ENCODE measurements around the gene KCNJ2.

The KCNJ2 gene

DNA sequence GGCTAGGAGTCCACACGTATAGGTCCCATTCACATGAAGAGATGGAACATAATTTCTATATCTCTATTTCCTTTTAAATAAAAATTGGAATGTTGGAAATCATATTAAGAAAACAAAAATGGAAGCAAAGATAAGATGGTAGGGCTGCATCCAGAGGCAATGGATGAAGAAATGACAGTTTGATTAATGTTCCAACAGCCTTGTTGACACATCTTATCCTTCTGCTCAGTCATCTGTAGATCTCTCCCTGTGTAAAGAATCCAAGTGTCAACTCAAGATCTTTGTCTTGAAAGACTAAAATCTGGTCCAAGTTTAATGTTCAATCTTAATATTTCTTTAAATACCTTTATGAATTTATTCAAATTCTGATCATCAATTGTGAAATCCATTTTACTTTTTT, 7.8 kb upstream of the KCNJ2 start:
- DNase-seq, result no peak

- no peak for DNase-seq
Measured at GRCh38 chr17:70165383-70165782, 3.9 kb upstream of the KCNJ2 start.

DNA sequence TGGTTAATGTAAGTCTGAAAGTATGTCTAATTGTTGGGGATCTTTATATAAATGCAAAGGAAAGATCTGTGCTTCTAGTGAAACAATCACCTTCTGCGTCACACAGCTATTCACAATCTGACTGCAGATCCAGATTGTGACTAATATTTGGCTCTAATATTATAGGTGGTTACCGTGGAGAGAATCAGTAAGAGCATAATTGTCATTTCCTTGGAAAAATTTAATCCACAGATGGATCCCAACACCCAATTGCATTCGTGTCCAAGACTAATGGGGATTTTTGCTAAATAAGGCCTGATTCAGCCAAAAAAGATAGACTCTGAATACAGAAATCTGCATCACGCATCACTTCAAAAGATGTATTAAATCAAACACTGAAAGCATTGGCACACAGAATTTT, 2.7 kb upstream of the KCNJ2 start:
- DNase-seq, result no peak

GRCh38 chr17:70168044-70168976, 1.0 kb upstream of the KCNJ2 start:
- no peak for DNase-seq

- no peak for DNase-seq
Measured at GRCh38 chr17:70169709-70170597, 621 bp downstream of the KCNJ2 start.

GRCh38 chr17:70171159-70171558, 1.8 kb downstream of the KCNJ2 start:
- DNase-seq, result no peak

DNA sequence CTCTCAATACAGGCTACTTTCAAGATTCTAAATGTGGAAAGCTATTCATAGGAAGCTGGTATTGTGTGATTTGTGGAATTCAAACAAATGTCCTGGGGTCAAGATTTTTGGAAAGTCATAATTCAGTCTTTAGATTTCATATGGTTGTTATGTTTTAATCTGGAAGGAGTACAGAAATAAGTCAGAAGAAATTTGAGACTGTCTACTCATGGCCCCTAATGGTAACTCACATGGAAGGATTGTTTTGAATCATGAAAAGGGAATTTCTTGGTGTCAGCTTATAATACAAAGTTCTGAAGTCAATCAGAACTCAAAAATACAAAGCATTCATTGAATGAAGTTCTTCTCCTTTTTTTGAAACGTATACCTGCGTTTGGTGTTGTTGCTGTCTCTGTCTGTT, 3.1 kb downstream of the KCNJ2 start:
- DNase-seq, result no peak

GRCh38 chr17:70172923-70173322, 3.6 kb downstream of the KCNJ2 start:
- no peak for DNase-seq

DNA sequence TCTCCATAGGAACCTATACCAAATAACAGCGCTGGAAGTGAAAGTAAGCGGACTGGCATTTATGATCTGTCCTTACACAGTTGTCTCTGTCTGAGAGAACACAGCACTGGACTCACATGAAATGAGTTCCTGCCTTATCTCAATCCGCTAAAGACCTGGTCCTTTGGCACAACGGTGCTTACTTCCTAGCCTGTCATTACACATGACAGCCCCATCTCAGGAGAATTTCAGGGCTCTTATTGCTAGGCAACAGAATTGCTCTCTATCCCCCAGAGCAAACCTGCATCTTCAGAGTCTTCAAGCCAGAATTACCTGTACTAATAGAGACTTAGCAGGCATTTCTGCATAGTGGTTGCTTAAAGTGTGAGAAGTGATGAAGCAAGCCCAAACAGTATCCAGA, 4.3 kb downstream of the KCNJ2 start:
- no peak for DNase-seq

GRCh38 chr17:70181376-70181775, 12.0 kb downstream of the KCNJ2 start:
- DNase-seq, result no peak

- DNase-seq, result no peak
Measured at GRCh38 chr17:70181866-70182265, 12.5 kb downstream of the KCNJ2 start.

- DNase-seq, result no peak
Measured at GRCh38 chr17:70183508-70183907, 14.2 kb downstream of the KCNJ2 start.

GRCh38 chr17:70184207-70184606, 14.9 kb downstream of the KCNJ2 start:
- DNase-seq, result no peak

- no peak for DNase-seq
Measured at GRCh38 chr17:70184770-70185169, 15.4 kb downstream of the KCNJ2 start.

- DNase-seq, result no peak
Measured at GRCh38 chr17:70185285-70185684, 16.0 kb downstream of the KCNJ2 start.

DNA sequence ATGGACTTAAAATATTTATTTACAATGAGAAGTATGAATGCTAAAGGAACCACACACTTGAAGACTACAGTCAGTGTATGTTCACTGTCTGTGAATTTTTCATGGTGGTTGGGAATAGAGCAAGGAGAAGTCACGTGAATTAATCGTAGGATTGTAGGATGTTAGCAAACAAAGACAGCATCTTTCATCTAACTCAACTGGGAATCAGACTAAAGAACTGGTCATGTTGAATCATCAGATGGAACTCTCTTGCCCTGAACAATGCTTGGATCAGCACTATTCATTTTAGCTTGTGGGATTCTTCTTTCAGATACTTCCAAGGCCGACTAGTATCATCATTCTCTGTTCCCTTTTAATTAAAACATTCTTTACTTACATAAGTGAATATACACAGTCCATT, 18.1 kb downstream of the KCNJ2 start:
- DNase-seq, result no peak

GRCh38 chr17:70190959-70191805, 21.9 kb downstream of the KCNJ2 start:
- DNase-seq, result no peak

DNA sequence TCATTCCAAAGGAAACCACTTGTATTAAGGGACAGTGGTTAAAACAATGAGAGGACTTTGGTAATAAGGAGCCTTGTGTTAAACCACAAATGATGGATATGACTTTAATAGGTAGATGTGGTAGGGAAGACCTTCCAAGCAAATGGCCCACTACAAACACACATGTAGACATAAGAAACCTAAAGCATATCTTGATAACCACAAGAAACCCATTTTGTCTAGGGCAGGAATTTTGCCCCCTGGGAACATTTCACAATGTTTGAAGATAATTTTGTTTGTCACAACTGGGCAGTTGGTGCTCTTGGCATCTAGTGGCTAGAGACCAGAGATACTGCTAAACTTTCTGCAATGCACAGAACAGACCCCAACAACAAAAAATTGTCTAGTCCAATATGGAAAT, 25.8 kb downstream of the KCNJ2 start:
- no peak for DNase-seq

DNA sequence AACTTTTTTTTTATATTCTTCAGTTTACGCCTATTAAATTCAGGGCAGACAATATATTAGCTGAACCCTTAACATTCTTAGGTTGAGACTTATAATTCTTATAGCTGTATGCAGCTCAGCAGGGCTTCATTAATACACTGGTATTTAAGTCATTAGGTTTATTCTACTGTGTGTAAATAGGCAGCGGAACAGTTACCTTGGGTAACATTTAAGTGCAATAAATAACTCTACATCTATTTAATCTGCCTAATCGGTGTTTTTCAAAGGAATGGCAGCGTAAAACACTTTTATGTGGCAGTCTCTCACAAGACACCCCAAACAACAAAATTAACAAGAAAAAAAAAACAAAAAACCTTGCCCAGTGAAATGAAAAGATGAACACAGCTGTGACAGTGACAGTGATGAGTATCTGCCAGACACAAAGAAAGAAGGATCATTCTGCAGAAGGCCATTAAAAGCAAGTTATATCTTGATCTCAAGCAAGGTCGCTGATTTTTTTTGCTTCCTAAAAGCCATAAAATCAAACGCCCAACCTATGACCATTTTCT, 32.6 kb downstream of the KCNJ2 start:
- no peak for DNase-seq

DNA sequence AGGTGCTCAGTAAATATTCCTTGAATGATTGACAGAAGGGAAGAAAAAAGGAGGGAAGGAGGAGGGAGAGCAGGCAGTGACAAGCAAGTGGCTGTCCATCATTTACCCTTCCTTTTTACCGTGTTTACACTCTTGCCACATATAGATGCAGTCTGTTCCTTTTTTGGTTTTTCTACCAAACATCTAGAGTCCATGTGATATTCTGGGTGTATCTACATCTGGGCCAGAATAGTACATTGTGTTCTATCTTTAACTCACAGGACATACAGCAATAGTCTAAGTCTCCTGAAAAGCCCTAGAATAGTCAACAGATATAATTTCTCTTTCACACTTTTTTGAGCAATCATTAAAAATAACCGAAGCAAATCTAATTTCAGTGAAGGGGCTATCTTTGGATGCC, 33.5 kb downstream of the KCNJ2 start:
- no peak for DNase-seq

- no peak for DNase-seq
Measured at GRCh38 chr17:70204431-70204830, 35.1 kb downstream of the KCNJ2 start.

DNA sequence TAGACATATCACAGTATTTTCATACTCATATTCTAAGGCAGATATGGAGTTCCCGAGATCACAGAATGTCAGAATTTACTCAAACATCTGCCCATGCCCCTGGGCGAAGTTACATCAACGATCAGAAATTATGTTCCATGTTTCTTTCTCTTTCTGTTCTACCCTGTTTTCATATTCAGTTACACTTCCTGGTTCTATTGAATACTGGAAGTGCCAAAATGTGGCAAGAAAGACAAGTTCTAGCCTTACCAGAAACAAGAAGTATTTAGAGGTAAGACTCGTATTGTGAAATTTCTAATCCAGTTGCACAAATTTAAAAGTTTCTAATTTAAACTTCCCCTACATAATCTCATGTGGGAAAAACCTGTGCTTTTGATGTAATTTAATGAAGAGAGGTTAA, 36.1 kb downstream of the KCNJ2 start:
- DNase-seq, result no peak
